Activated T-helper 1 cell treated with anti-CD3 and anti-CD28 coated beads, Interleukin-12 subunit alpha, Interleukin-12 subunit beta, Interleukin-2, Interleukin-4 antibody, amounts not matched to agents 30 ng/mL and 10 ng/mL and 1 ng/mL, durations not matched to agents 14 hours and 24 hours and 36 hours (primary cell): ENCODE data around the gene PPTC7. TPM values are rescaled to one million over a fixed set of nuclear protein-coding genes. Genes with fewer than 3 reads are reported as not detected.
"Not testable (repeated sequence)": the region's sequence is repeated elsewhere in the genome, so short reads cannot be mapped to it uniquely, and the experiment has no call there.

ENCODE experiments used
- DNase-seq: peaks from one replicate; pipeline ENCODE4 v3.0.0; 2021; ENCODE audit warnings: low spot score
- H3K27ac Mint-ChIP-seq: one replicate; pipeline ENCODE4 v1.8.0; 2021; ENCODE audit warnings: mild to moderate bottlenecking, mixed read lengths
- H3K27me3 Mint-ChIP-seq: one replicate; pipeline ENCODE4 v1.8.0; 2022; ENCODE audit warnings: mild to moderate bottlenecking, moderate library complexity, mixed read lengths; ENCODE audit not compliant: insufficient read depth
- H3K36me3 Mint-ChIP-seq: one replicate; pipeline ENCODE4 v1.8.0; 2021; ENCODE audit warnings: low read depth, mixed read lengths
- H3K4me1 Mint-ChIP-seq: one replicate; pipeline ENCODE4 v1.8.0; 2021; ENCODE audit warnings: low read depth, mixed read lengths
- H3K4me3 Mint-ChIP-seq: one replicate; pipeline ENCODE4 v1.8.0; 2021; ENCODE audit warnings: mild to moderate bottlenecking, moderate library complexity, mixed read lengths
- H3K9me3 Mint-ChIP-seq: one replicate; pipeline ENCODE4 v1.8.0; 2021; ENCODE audit warnings: mixed read lengths
- intact Hi-C: fragments of 100-400 bp; cut with micrococcal nuclease; formaldehyde crosslinking; loops from one replicate; pipeline ENCODE4 v1.15.1; 2024
- total RNA-seq: library from RNA; stranded (reverse); gene quantifications from 2 replicates; pipeline ENCODE4 v1.2.3, GENCODE V29; 2022

PPTC7 gene
- total RNA-seq, 1 donor from 2014 or later: 57.9 TPM

DNA sequence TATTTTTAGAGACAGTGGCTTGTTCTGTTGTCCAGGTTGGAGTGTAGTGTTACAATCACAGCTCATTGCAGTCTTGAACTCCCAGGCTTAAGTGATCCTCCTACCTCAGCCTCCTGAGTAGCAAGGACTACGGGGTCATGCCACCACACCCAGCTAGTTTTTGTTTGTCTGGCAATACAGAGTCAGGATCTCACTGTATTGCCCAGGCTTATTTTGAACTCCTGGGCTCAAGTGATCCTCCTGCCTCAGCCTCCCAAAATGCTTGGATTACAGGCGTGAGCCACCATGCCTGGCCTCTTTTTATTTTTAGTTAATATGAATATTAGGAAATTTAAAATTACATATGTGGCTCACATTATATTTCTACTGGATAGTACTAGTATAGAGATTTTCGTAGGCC, 28.9 kb downstream of the PPTC7 start:
- Mint-ChIP-seq H3K4me3 (no peak overlapping the region), H3K27ac (no peak overlapping the region), H3K4me1 (peaks cover 62% of the 10 kb centered on the region), H3K27me3 (no peaks in the 10 kb centered on the region), H3K36me3 (peaks cover 30% of the 10 kb centered on the region), H3K9me3 (peaks cover 11% of the 10 kb centered on the region)
- no peak for DNase-seq
- intact Hi-C loops: no loop called here

DNA sequence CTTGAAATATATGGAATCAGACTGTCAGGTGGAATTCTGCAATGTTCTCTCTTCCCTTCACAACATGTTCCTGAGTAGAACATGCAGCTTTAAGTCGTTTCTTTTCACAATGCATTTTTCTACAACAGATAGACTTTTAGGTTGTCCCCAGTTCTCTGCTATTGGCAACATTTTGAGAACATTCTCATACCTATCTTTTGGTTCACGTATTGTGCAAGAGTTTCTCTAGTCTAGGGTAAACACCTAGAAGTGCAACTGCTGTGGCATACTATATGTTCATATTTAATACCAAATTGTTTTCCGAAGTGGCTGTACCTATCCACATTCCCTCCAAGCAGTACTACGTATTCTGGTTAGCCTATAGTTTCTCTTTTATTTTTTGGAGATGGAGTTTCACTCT, 32.1 kb downstream of the PPTC7 start:
- intact Hi-C loops: no loop called here
- DNase-seq: no peak
- Mint-ChIP-seq H3K36me3 (peaks cover 31% of the 10 kb centered on the region), H3K4me1 (peaks cover 61% of the 10 kb centered on the region), H3K27me3 (no peaks in the 10 kb centered on the region), H3K4me3 (no peak overlapping the region), H3K27ac (no peak overlapping the region), H3K9me3 (no peaks in the 10 kb centered on the region)

DNA sequence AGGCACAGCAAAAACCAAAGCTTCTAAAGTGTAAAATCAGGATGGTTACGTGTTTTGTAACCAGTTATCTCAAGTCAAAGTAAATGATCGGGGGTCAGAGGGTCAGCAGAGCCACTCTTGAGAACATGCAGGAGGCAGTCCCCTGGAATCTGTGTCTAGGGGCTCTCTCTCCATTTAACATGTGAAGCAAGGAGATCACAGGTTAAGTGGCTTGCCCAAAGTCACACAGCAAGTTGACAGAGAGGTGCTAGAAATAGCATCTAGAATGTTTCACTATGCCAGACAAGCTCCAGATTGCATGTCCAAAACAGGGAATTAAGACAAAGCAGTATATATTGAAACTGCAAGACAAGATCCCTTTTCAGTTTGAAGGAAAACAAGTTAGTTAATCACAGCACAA, 33.4 kb downstream of the PPTC7 start:
- intact Hi-C loops: no loop called here
- Mint-ChIP-seq H3K27me3 (no peaks in the 10 kb centered on the region), H3K9me3 (no peaks in the 10 kb centered on the region), H3K36me3 (peaks cover 39% of the 10 kb centered on the region), H3K4me1 (peaks cover 55% of the 10 kb centered on the region), H3K27ac (no peak overlapping the region), H3K4me3 (no peak overlapping the region)
- DNase-seq: no peak

DNA sequence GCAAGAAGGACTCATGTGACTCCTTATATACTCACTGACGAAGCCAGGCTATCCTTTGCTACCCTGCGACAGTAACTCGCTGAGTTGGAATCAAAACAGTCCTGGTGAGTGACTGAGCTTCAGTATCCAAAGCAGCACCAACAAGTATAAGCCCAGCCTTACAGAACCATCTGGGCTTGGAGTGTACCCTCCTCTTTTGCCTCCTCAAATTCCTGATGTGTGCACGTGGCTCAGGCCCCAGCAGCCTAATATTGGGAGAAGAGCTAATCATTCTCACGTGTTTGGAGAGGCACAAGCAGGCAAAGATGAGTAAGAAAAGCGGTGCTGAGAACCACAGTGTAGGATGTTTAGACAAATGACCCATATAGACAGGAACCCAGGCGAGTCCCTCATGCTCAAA, 34.4 kb downstream of the PPTC7 start:
- Mint-ChIP-seq H3K4me1 (peaks cover 53% of the 10 kb centered on the region), H3K4me3 (no peak overlapping the region), H3K9me3 (no peaks in the 10 kb centered on the region), H3K27ac (no peak overlapping the region), H3K27me3 (no peaks in the 10 kb centered on the region), H3K36me3 (peaks cover 40% of the 10 kb centered on the region)
- DNase-seq: no peak
- intact Hi-C loops: no loop called here

DNA sequence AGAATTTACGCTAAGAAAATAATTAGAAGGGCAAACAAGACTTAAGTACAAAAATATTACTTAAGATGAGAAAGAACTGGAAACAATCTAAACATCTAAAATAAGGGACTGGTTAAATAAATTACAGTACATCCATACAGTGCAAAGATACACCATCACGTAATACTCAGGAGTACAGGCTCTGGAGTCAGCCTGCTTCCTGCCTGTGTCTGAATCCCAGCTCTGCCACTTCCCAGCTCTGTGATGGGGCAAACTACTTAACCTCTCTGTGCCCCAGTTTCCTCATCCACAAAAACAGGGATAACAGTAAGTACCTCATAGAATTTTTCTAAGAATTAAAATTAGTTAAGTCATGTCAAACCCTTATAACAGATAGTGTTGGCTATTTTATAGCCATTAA, 36.0 kb downstream of the PPTC7 start:
- H3K4me3 Mint-ChIP-seq: no peak overlapping the region
- peaks cover 59% of the 10 kb centered on the region for H3K4me1 Mint-ChIP-seq
- DNase-seq: no peak
- no peak overlapping the region for H3K27ac Mint-ChIP-seq
- peaks cover 52% of the 10 kb centered on the region for H3K36me3 Mint-ChIP-seq
- no peaks in the 10 kb centered on the region for H3K9me3 Mint-ChIP-seq
- H3K27me3 Mint-ChIP-seq: no peaks in the 10 kb centered on the region
- intact Hi-C loops: loop anchor here (2.0 kb wide), 1 partner anchor 16 kb away; no protein-coding TSS in a partner anchor

DNA sequence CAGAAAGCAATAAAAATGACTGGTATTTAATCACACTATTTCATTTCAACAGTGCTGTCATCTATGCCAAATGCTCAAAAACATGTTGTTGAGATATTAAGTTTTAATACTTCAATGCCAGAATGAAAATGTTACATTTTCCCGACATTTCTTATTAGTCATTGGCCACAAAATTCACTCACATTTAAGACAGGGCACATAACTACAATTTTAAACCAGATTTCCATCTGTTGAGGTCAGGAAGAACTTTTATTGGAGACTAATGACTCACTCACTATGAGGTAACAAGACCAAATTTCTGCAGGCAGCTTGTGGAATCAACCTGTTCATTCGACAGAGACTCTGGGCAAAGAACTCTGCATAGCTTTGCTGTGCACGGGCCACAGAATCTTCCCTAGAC, 36.8 kb downstream of the PPTC7 start:
- Mint-ChIP-seq H3K4me3 (no peak overlapping the region), H3K36me3 (peaks cover 50% of the 10 kb centered on the region), H3K9me3 (no peaks in the 10 kb centered on the region), H3K4me1 (peaks cover 52% of the 10 kb centered on the region), H3K27ac (no peak overlapping the region), H3K27me3 (no peaks in the 10 kb centered on the region)
- no peak for DNase-seq
- intact Hi-C loops: loop anchor here (2.0 kb wide), 1 partner anchor 16 kb away; no protein-coding TSS in a partner anchor

DNA sequence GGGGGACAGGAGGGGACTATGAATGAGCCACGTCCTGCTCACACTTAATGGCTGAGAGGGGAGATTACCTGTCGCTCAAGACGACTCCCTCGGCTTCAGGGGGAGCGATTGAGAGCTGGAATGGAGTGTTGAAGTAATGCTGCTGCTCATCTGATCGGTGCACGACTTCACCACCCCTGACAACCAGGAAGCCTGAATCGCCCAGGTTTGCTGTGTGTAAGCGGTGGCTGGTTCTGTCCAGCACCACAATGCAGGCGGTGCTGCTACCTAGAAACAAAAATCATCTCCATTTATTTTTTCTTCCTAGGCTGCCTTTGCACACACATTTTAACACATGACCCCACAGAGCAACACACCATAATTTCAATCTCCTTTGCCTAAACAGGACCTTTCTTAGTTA, 37.3 kb downstream of the PPTC7 start:
- Mint-ChIP-seq H3K27me3 (no peaks in the 10 kb centered on the region), H3K4me3 (no peak overlapping the region), H3K9me3 (no peaks in the 10 kb centered on the region), H3K4me1 (peaks cover 49% of the 10 kb centered on the region), H3K36me3 (peaks cover 46% of the 10 kb centered on the region), H3K27ac (no peak overlapping the region)
- intact Hi-C loops: loop anchor here (2.0 kb wide), 1 partner anchor 17 kb away; no protein-coding TSS in a partner anchor
- DNase-seq: no peak

DNA sequence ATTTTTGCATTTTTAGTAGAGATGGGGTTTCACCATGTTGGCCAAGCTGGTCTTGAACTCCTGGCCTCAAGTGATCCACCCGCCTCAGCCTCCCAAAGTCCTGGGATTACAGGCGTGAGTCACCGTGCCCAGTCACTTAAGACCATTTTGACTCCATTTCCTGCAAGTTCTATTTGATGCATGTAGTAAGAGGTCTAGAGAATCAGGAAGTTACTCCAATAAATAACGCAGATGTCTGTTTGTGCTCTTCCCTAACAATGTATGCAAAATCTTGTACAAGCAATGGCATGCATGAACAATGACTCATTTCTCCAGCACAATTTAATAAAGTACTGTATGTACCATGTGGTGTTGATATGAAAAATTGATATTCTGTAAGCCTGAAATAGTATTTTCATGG, 37.9 kb downstream of the PPTC7 start:
- H3K27me3 Mint-ChIP-seq, intact Hi-C loops, H3K27ac Mint-ChIP-seq, H3K4me3 Mint-ChIP-seq, DNase-seq, H3K9me3 Mint-ChIP-seq: not testable (repeated sequence)
- Mint-ChIP-seq H3K36me3 (peaks cover 43% of the 10 kb centered on the region), H3K4me1 (peaks cover 45% of the 10 kb centered on the region)

DNA sequence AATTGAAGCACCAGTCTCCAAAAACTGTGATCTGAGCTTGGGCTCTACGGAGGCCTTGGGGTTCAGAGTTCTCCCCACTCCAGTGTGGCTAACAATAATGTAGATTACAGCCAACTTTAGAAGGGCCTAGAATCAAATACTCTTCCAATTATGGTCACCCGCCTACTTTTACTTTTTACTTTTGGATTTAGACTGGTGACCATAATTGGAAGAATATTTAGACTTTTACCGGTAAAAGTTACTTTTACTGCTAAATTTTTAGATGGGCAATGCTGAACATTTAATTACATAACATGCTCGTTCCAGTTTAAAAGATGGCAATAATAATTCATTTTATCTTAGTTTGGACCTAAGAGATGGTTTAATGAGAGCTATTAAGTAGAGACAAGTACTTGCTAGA, 39.2 kb downstream of the PPTC7 start:
- Mint-ChIP-seq H3K36me3 (peaks cover 48% of the 10 kb centered on the region), H3K9me3 (no peaks in the 10 kb centered on the region), H3K4me1 (peaks cover 44% of the 10 kb centered on the region), H3K27ac (no peak overlapping the region), H3K27me3 (no peaks in the 10 kb centered on the region), H3K4me3 (no peak overlapping the region)
- intact Hi-C loops: no loop called here
- DNase-seq: no peak

DNA sequence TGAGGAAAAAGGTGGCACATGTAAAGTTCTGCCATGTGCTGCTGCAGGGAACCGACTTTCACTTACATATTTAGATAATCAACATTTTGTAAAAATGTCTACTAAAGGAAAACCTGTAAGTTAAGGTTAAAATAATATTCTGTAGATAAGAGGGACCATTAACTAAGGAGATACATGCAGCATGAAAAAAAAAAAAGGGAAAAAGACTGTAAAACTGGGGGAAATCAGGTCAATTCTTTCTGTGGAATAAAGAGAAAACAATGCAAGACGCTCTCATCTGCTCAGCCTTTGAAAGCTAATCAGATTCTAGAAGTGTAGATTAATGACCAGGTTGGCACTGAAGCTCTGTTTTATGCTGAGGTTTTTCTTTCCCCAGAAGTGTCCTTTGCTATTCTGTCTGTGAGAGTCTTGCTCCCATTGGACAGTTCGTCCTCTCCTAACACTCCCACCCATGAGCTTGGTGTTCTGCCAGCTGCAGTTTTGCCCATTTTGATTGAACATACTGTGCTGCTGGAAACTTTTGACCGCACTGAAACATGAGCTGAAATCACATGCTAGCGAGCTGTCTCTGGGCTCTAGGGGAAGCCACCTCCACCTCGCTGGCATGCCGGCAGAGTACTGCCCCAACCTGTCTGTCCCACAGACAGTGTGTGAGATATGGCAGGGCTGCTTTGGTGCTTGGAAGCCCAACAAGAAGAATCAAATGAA, 39.7 kb downstream of the PPTC7 start:
- DNase-seq: no peak
- intact Hi-C loops: no loop called here
- Mint-ChIP-seq H3K9me3 (no peaks in the 10 kb centered on the region), H3K4me1 (peaks cover 44% of the 10 kb centered on the region), H3K27ac (peak overlapping the region; percentile 72), H3K27me3 (no peaks in the 10 kb centered on the region), H3K36me3 (peaks cover 49% of the 10 kb centered on the region), H3K4me3 (no peak overlapping the region)

DNA sequence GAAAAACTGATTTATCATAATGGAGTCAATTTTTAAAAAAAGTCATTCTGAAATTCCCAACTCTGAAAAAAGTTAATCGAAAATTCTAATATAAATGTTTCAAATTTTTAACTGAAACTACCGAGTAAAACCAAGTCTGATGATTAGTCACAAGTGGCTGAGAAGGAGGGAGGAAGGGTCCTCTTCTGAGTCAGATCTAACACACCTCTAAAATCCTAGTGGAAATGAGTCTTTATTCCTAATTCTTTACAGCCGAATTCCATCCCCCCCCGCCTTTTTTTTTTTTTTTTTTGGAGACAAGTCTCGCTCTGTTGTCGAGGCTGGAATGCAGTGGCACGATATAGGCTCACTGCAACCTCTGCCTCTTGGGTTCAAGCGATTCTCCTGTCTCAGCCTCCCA, 43.1 kb downstream of the PPTC7 start:
- no peak for DNase-seq
- Mint-ChIP-seq H3K9me3 (no peaks in the 10 kb centered on the region), H3K36me3 (peaks cover 45% of the 10 kb centered on the region), H3K27me3 (no peaks in the 10 kb centered on the region), H3K4me3 (no peak overlapping the region), H3K4me1 (peaks cover 32% of the 10 kb centered on the region), H3K27ac (no peak overlapping the region)
- intact Hi-C loops: no loop called here

DNA sequence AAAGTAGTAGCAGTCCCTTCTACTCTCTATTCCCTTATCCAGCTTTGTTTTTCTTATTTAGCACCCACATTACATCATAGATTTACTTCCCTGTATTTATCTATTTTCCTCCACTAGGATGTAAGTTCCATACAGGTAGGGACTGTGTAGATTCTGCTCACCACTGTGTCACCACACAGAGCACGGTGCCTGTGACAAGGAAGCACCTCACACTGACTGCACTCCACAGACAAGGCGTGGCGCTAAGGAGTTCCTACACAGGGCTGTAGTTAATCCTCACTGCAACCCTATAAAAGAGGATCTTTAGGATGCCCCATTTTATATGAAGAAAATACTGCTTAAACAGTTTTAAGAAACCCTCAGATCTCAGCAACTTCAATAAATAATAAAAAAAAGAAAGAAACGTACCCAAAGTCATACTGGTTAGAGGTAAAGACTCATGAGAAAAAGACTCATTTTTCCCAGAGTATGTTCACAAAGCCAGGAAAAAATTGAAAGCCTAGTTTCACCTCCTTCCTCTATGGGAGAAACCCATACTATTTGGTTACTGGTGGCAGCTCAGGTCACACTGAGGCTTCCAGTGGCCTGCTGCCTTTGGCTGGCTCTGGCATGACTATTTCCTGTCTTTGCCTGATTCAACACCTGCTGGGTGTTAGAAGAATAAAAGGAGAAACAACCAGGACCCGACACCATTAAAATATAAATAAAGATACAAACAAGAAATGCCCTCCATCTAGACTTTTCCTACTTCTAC, 44.1 kb downstream of the PPTC7 start:
- peaks cover 42% of the 10 kb centered on the region for H3K4me1 Mint-ChIP-seq
- H3K9me3 Mint-ChIP-seq: no peaks in the 10 kb centered on the region
- no peak for DNase-seq
- intact Hi-C loops: no loop called here
- no peak overlapping the region for H3K27ac Mint-ChIP-seq
- no peak overlapping the region for H3K4me3 Mint-ChIP-seq
- H3K27me3 Mint-ChIP-seq: no peaks in the 10 kb centered on the region
- H3K36me3 Mint-ChIP-seq: peaks cover 52% of the 10 kb centered on the region

DNA sequence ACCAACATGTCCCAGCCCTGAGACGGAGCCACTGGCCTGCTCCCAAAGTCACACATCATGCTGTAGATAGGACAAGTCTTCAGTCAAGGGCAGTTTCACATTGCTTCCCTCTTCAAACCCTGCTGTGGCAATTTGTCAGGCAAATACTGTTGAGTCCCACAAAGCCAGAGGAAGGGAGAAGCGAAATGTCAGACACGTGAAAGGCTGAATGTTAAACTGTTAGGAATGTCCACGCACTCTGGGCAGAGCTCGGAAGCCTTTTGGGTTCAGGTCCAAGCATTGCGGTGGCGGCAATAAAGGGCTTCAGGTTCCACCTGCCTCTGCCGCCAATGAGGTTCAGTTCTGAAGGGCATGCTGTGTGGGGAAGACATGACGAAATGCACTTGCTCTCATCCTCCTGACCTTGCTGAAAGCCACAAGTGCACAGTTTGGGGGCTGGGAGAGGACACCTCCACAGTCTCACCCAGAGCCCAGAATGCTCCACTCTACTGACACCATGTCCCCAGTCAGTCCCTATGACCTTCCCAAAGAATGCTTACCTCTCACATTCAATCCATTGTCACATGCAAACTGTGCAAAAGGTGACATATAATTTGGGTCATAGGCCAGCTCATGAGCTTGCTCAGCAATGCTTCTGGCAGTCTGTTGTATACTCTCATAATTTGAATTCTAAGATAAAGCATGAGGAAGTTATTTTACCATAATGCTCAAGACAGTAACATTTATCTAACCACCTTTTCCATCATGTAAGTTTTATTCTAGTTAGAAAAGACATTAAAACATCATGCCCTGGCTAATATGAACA, 45.3 kb downstream of the PPTC7 start:
- H3K9me3 Mint-ChIP-seq: no peaks in the 10 kb centered on the region
- DNase-seq: no peak
- intact Hi-C loops: no loop called here
- H3K27me3 Mint-ChIP-seq: no peaks in the 10 kb centered on the region
- H3K4me3 Mint-ChIP-seq: no peak overlapping the region
- H3K36me3 Mint-ChIP-seq: peaks cover 48% of the 10 kb centered on the region
- H3K27ac Mint-ChIP-seq: peak overlapping the region; percentile 29
- peaks cover 36% of the 10 kb centered on the region for H3K4me1 Mint-ChIP-seq
